ENCODE results near the gene RPS6KC1. TPM values are rescaled to one million over a fixed set of nuclear protein-coding genes. Genes with fewer than 3 reads are reported as not detected.
"Not testable (repeated sequence)": the region's sequence is repeated elsewhere in the genome, so short reads cannot be mapped to it uniquely, and the experiment has no call there.

RPS6KC1 gene
- total RNA-seq, 1 donor from 2014 or later, result 32.6 TPM

DNA sequence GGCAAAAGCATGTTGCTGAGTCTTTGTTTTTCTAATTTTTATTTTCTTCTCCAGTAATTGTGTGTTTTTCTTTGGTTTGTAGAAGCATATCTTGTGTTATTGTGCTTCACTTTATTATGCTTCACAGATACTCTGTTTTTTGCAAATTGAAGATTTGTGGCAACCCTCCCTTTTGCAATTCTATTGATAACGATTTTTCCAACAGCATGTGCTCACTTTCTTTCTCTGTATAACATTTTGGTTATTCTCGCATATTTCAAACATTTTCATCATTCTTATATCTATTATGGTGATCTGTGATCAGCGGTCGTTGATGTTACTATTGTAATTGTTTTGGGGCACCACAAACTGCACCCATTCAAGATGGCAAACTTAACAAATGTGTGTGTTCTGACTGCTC, 31.6 kb upstream of the RPS6KC1 start:
- Histone ChIP-seq H3K27me3 (no peaks in the 10 kb centered on the region), H3K79me2 (ENCODE audit: low read depth) (peaks cover 6% of the 10 kb centered on the region), H3K9me3 (ENCODE audit: low read depth) (no peaks in the 10 kb centered on the region), H4K20me1 (ENCODE audit: low read depth) (no peaks in the 10 kb centered on the region), H3F3A (ENCODE audit: low read depth) (peaks cover 3% of the 10 kb centered on the region), H3K4me1 (peaks cover 1% of the 10 kb centered on the region), H2AFZ (replicated peaks) (no peak overlapping the region), H3K4me3 (no peak overlapping the region), H3K9ac (no peak overlapping the region), H3K27ac (no peak overlapping the region), H3K4me2 (no peak overlapping the region), H3K36me3 (no peaks in the 10 kb centered on the region)
- H3K4me1 Mint-ChIP-seq, result peaks cover 6% of the 10 kb centered on the region
- H3K36me3 Mint-ChIP-seq, result no peaks in the 10 kb centered on the region
- TF ChIP-seq, protein P1, sequence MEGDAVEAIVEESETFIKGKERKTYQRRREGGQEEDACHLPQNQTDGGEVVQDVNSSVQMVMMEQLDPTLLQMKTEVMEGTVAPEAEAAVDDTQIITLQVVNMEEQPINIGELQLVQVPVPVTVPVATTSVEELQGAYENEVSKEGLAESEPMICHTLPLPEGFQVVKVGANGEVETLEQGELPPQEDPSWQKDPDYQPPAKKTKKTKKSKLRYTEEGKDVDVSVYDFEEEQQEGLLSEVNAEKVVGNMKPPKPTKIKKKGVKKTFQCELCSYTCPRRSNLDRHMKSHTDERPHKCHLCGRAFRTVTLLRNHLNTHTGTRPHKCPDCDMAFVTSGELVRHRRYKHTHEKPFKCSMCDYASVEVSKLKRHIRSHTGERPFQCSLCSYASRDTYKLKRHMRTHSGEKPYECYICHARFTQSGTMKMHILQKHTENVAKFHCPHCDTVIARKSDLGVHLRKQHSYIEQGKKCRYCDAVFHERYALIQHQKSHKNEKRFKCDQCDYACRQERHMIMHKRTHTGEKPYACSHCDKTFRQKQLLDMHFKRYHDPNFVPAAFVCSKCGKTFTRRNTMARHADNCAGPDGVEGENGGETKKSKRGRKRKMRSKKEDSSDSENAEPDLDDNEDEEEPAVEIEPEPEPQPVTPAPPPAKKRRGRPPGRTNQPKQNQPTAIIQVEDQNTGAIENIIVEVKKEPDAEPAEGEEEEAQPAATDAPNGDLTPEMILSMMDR (IDR thresholded peaks at IDR 0.05), result no peak
- no peak for TF ChIP-seq EZH2 (IDR thresholded peaks at IDR 0.05)
- TF ChIP-seq EZH2phosphoT487 (IDR thresholded peaks at IDR 0.05), result no peak
- peaks cover 3% of the 10 kb centered on the region for H3K27me3 Mint-ChIP-seq (ENCODE audit: insufficient read depth, low read depth)
- H3K4me3 Mint-ChIP-seq, result no peak overlapping the region
- DNase-seq (ENCODE audit: low spot score), result no peak
- no peak overlapping the region for H3K27ac Mint-ChIP-seq
- no peaks in the 10 kb centered on the region for H3K9me3 Mint-ChIP-seq

DNA sequence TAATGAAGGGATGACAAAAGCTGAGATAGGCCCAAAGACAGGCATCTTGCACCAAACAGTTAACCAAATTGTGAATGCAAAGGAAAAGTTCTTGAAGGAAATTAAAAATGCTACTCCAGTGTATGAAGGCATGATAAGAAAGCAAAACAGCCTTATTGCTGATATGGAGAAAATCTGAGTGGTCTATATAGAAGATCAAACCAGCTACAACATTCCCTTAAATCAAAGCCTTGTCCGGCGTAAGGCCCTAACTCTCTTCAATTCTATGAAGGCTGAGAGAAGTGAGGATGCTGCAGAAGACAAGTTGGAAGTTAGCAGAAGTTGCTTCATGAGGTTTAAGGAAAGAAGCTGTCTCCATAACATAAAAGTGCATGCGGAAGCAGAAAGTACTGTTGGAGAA, 31.0 kb upstream of the RPS6KC1 start:
- Mint-ChIP-seq H3K9me3 (no peaks in the 10 kb centered on the region), H3K4me3 (no peak overlapping the region)

DNA sequence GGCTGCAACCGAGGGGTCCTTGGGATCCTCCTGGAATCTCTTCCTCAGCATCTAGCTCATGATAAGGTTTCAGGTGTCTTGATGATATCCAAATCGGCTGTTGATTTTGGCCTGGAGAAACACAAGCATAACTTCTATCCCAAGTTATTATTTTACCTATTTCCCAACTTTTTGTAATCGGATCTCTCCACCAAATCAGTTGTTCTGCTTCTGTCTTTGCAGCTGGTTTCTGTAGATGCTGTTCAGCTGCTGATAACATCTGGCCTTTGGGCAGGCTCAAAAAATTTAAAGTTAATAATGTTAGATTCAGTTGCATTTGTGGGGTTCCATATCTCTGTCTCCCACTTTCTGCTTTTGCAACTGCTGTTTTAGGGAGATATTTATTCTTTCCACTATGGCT, 24.0 kb upstream of the RPS6KC1 start:
- not testable (repeated sequence) for H3K4me3 ChIP-seq; H3K4me2 ChIP-seq; H3K27me3 ChIP-seq; H3K4me1 Mint-ChIP-seq; H3K36me3 ChIP-seq; H3K4me1 ChIP-seq; H3K9me3 ChIP-seq (ENCODE audit: low read depth); H3K9ac ChIP-seq; H3F3A ChIP-seq (ENCODE audit: low read depth); DNase-seq (ENCODE audit: low spot score); H3K9me3 Mint-ChIP-seq; H3K4me3 Mint-ChIP-seq; H3K27ac Mint-ChIP-seq; H4K20me1 ChIP-seq (ENCODE audit: low read depth); H3K79me2 ChIP-seq (ENCODE audit: low read depth); H2AFZ ChIP-seq (replicated peaks); H3K27ac ChIP-seq; H3K27me3 Mint-ChIP-seq (ENCODE audit: insufficient read depth, low read depth); H3K36me3 Mint-ChIP-seq

More for the DNA sequence above, 31.0 kb upstream of the RPS6KC1 start:
- Mint-ChIP-seq H3K4me1 (peaks cover 3% of the 10 kb centered on the region), H3K27ac (no peak overlapping the region), H3K27me3 (ENCODE audit: insufficient read depth, low read depth) (peaks cover 4% of the 10 kb centered on the region), H3K36me3 (no peaks in the 10 kb centered on the region)
- H3F3A ChIP-seq (ENCODE audit: low read depth), result peaks cover 3% of the 10 kb centered on the region
- H3K79me2 ChIP-seq (ENCODE audit: low read depth), result peaks cover under 1% of the 10 kb centered on the region
- TF ChIP-seq, protein P1 (IDR thresholded peaks at IDR 0.05), result no peak
- TF ChIP-seq EZH2phosphoT487 (IDR thresholded peaks at IDR 0.05), result no peak
- TF ChIP-seq EZH2 (IDR thresholded peaks at IDR 0.05), result no peak
- no peaks in the 10 kb centered on the region for H3K36me3 ChIP-seq
- no peaks in the 10 kb centered on the region for H3K27me3 ChIP-seq
- H3K9me3 ChIP-seq (ENCODE audit: low read depth), result no peaks in the 10 kb centered on the region
- H3K4me1 ChIP-seq, result no peaks in the 10 kb centered on the region
- H2AFZ ChIP-seq (replicated peaks), result peak overlapping the region; percentile 44
- H3K9ac ChIP-seq, result no peak overlapping the region
- no peak overlapping the region for H3K4me3 ChIP-seq
- H3K27ac ChIP-seq, result no peak overlapping the region
- DNase-seq (ENCODE audit: low spot score), result no peak
- no peaks in the 10 kb centered on the region for H4K20me1 ChIP-seq (ENCODE audit: low read depth)
- no peak overlapping the region for H3K4me2 ChIP-seq

DNA sequence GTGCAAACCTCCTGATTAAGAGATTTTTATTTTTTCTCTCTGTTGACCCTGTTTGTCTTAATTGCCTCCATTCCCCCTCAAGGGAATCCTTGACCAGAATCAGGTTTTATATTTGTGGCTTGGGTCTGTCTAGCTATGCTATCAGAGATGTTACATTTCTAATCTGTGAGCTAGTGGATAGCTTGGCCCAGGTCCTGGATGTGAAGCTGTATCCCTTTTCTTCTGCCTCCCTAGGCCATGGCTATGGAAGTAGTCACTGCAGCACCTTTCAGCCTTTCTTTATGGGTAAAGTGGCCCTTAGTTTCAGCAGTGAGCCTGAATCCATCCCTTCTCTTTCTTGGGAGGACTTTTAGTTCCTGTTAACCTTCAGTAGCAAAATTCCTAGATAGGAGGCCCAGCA, 18.4 kb upstream of the RPS6KC1 start:
- Mint-ChIP-seq H3K4me3 (no peak overlapping the region), H3K36me3 (no peaks in the 10 kb centered on the region)

More for the DNA sequence above, 18.4 kb upstream of the RPS6KC1 start:
- Mint-ChIP-seq H3K27ac (no peak overlapping the region), H3K27me3 (ENCODE audit: insufficient read depth, low read depth) (peaks cover 3% of the 10 kb centered on the region), H3K9me3 (no peaks in the 10 kb centered on the region), H3K4me1 (peaks cover 2% of the 10 kb centered on the region)
- H3K4me2 ChIP-seq, result no peak overlapping the region
- no peaks in the 10 kb centered on the region for H3K4me1 ChIP-seq
- H3K27ac ChIP-seq, result no peak overlapping the region
- H2AFZ ChIP-seq (replicated peaks), result no peak overlapping the region
- TF ChIP-seq EZH2 (IDR thresholded peaks at IDR 0.05) (no peak), EZH2phosphoT487 (IDR thresholded peaks at IDR 0.05) (no peak)
- TF ChIP-seq, protein P1 (IDR thresholded peaks at IDR 0.05), result no peak
- H3F3A ChIP-seq (ENCODE audit: low read depth), result no peaks in the 10 kb centered on the region
- H3K9ac ChIP-seq, result no peak overlapping the region
- H4K20me1 ChIP-seq (ENCODE audit: low read depth), result no peaks in the 10 kb centered on the region
- H3K79me2 ChIP-seq (ENCODE audit: low read depth), result no peaks in the 10 kb centered on the region
- no peak overlapping the region for H3K4me3 ChIP-seq
- H3K36me3 ChIP-seq, result no peaks in the 10 kb centered on the region
- DNase-seq (ENCODE audit: low spot score), result no peak
- peaks cover 4% of the 10 kb centered on the region for H3K27me3 ChIP-seq
- H3K9me3 ChIP-seq (ENCODE audit: low read depth), result no peaks in the 10 kb centered on the region
